GM23338 (cell line): ENCODE data around the gene NINJ1. TPM values are rescaled to one million over a fixed set of nuclear protein-coding genes. Genes with fewer than 3 reads are reported as not detected.

Source experiments
- ATAC-seq: fragments of 200-7000 bp; cut with Tn5 transposase; 3 replicates; pipeline ENCODE4 v1.9.1; 2020
- DNase-seq: peaks from one replicate; pipeline ENCODE4 v3.0.0-alpha.2; 2015; ENCODE audit warnings: low spot score
- H2AFZ ChIP-seq: fragments of 200-600 bp; sonication (generic); 2 replicates; pipeline ENCODE4 v1.8.0; 2016; ENCODE audit warnings: antibody characterized with exemption, mild to moderate bottlenecking, moderate library complexity
- H3F3A ChIP-seq: fragments of 200-600 bp; sonication (generic); replicated peaks from 2 replicates; pipeline ENCODE4 v1.8.0; 2017; ENCODE audit warnings: antibody characterized with exemption, mixed run types, low read depth
- H3K27ac ChIP-seq: fragments of 200-600 bp; sonication (generic); 2 replicates; pipeline ENCODE4 v1.6.1; 2016; ENCODE audit warnings: low read depth
- H3K27me3 ChIP-seq: fragments of 200-600 bp; sonication (generic); 2 replicates; pipeline ENCODE4 v1.8.0; 2016; ENCODE audit warnings: mild to moderate bottlenecking, mixed run types, moderate library complexity; ENCODE audit not compliant: insufficient read depth
- H3K36me3 ChIP-seq: fragments of 200-600 bp; sonication (generic); 2 replicates; pipeline ENCODE4 v1.8.0; 2016; ENCODE audit warnings: mild to moderate bottlenecking; ENCODE audit not compliant: insufficient read depth
- H3K4me1 ChIP-seq: fragments of 200-600 bp; sonication (generic); 2 replicates; pipeline ENCODE4 v1.8.0; 2016; ENCODE audit warnings: mild to moderate bottlenecking, moderate library complexity; ENCODE audit not compliant: insufficient read depth
- H3K4me2 ChIP-seq: fragments of 200-600 bp; sonication (generic); 2 replicates; pipeline ENCODE4 v1.7.1; 2017; ENCODE audit warnings: mixed run types
- H3K4me3 ChIP-seq: fragments of 200-600 bp; sonication (generic); 2 replicates; pipeline ENCODE4 v1.6.1; 2016; ENCODE audit warnings: mixed run types
- H3K79me2 ChIP-seq: fragments of 200-600 bp; sonication (generic); replicated peaks from 2 replicates; pipeline ENCODE4 v1.8.0; 2017; ENCODE audit warnings: mild to moderate bottlenecking; ENCODE audit not compliant: insufficient read depth
- H3K9me2 ChIP-seq: fragments of 200-600 bp; sonication (generic); 2 replicates; pipeline ENCODE4 v1.8.0; 2017; ENCODE audit not compliant: insufficient read depth
- H4K20me1 ChIP-seq: fragments of 200-600 bp; sonication (generic); replicated peaks from 2 replicates; pipeline ENCODE4 v1.8.0; 2017; ENCODE audit warnings: mild to moderate bottlenecking; ENCODE audit not compliant: insufficient read depth
- H3K27ac Mint-ChIP-seq: 2 replicates; pipeline ENCODE4 v1.8.0; 2020; ENCODE audit warnings: inconsistent platforms, mild to moderate bottlenecking, moderate library complexity, mixed read lengths
- H3K27me3 Mint-ChIP-seq: 3 replicates; pipeline ENCODE4 v1.8.0; 2022; ENCODE audit warnings: low read depth, mild to moderate bottlenecking, moderate library complexity, mixed read lengths, inconsistent platforms; ENCODE audit not compliant: insufficient read depth, poor library complexity
- H3K36me3 Mint-ChIP-seq: 3 replicates; pipeline ENCODE4 v1.8.0; 2021; ENCODE audit warnings: low read depth, mild to moderate bottlenecking, inconsistent platforms, moderate library complexity, mixed read lengths
- H3K4me1 Mint-ChIP-seq: 3 replicates; pipeline ENCODE4 v1.8.0; 2020; ENCODE audit warnings: mild to moderate bottlenecking, inconsistent platforms, mixed read lengths
- H3K4me3 Mint-ChIP-seq: 3 replicates; pipeline ENCODE4 v1.8.0; 2021; ENCODE audit warnings: moderate library complexity, mild to moderate bottlenecking, inconsistent platforms, mixed read lengths
- H3K9me3 Mint-ChIP-seq: 3 replicates; pipeline ENCODE4 v1.8.0; 2020; ENCODE audit warnings: moderate library complexity, mild to moderate bottlenecking, inconsistent platforms, mixed read lengths
- CREB1 ChIP-seq: fragments of 250-450 bp; sonication (Bioruptor Pico); IDR thresholded peaks from 2 replicates; pipeline ENCODE4 v1.5.0; 2020; ENCODE audit warnings: low read depth, mild to moderate bottlenecking, moderate library complexity
- EZH2 ChIP-seq: fragments of 200-600 bp; sonication (generic); IDR thresholded peaks from one replicate; pipeline ENCODE4 v1.8.0; 2017; ENCODE audit warnings: antibody characterized with exemption, mild to moderate bottlenecking, low read depth; ENCODE audit not compliant: unreplicated experiment
- EZH2phosphoT487 ChIP-seq: fragments of 200-600 bp; sonication (generic); IDR thresholded peaks from one replicate; pipeline ENCODE4 v1.8.1; 2018; ENCODE audit warnings: antibody characterized with exemption; ENCODE audit not compliant: unreplicated experiment
- JUNB ChIP-seq: IDR thresholded peaks from one replicate; pipeline ENCODE4 v1.6.1; 2016; ENCODE audit warnings: antibody characterized with exemption; ENCODE audit not compliant: unreplicated experiment
- NANOG ChIP-seq: IDR thresholded peaks from 2 replicates; pipeline ENCODE4 v1.6.1; 2016; ENCODE audit warnings: antibody characterized with exemption, borderline replicate concordance
- POLR2AphosphoS5 ChIP-seq: IDR thresholded peaks from 2 replicates; pipeline ENCODE4 v1.6.1; 2016; ENCODE audit warnings: antibody characterized with exemption, low read depth
- STAT1 ChIP-seq: IDR thresholded peaks from one replicate; pipeline ENCODE4 v1.6.1; 2016; ENCODE audit warnings: antibody characterized with exemption; ENCODE audit not compliant: unreplicated experiment
- ZNF114 ChIP-seq: fragments of 250-450 bp; sonication (Bioruptor Pico); IDR thresholded peaks from 2 replicates; pipeline ENCODE4 v1.5.0; 2020; ENCODE audit warnings: mild to moderate bottlenecking, moderate library complexity
- ZNF331 ChIP-seq: fragments of 250-450 bp; sonication (Bioruptor Pico); IDR thresholded peaks from 2 replicates; pipeline ENCODE4 v1.5.0; 2020; ENCODE audit warnings: low read depth, mild to moderate bottlenecking, moderate library complexity
- polyA plus RNA-seq: library from polyadenylated mRNA; unstranded; fragments of >200 nt; fragmentation: Nextera tagmentation; extraction: Ambion mirVana; gene quantifications from 2 replicates; pipeline ENCODE4 v1.2.1, GENCODE V29; 2016
- total RNA-seq: library from RNA; depleted of rRNA; stranded (reverse); fragments of >200 nt; shearing (Covaris generic); gene quantifications from 2 replicates; pipeline ENCODE4 v1.2.3, GENCODE V29; 2014
- TF ChIP-seq, protein P1 (sequence below), 2 experiments: fragments of 200-600 bp in 1 of 2; sonication (generic) in 1 of 2; conservative IDR thresholded peaks; 2 replicates each; pipeline versions ENCODE4 v1.5.1 to v1.6.1; 2016 to 2017; ENCODE audit warnings: antibody characterized with exemption in 2 of 2, low read depth in 2 of 2, mild to moderate bottlenecking in 2 of 2, moderate library complexity in 1 of 2
- TF ChIP-seq, protein P2 (sequence below): IDR thresholded peaks from 2 replicates; pipeline ENCODE4 v1.6.1; 2016; ENCODE audit warnings: antibody characterized with exemption
- TF ChIP-seq, protein P3 (sequence below): fragments of 250-450 bp; sonication (Bioruptor Pico); IDR thresholded peaks from 2 replicates; pipeline ENCODE4 v1.5.0; 2020; ENCODE audit warnings: mild to moderate bottlenecking, moderate library complexity
- TF ChIP-seq, protein P4 (sequence below): IDR thresholded peaks from one replicate; pipeline ENCODE4 v1.6.1; 2018; ENCODE audit warnings: antibody characterized with exemption; ENCODE audit not compliant: unreplicated experiment

Gene NINJ1
- total and polyA plus RNA-seq, 2 experiments from 2014 or later, result 36.3 to 39.7 TPM

DNA sequence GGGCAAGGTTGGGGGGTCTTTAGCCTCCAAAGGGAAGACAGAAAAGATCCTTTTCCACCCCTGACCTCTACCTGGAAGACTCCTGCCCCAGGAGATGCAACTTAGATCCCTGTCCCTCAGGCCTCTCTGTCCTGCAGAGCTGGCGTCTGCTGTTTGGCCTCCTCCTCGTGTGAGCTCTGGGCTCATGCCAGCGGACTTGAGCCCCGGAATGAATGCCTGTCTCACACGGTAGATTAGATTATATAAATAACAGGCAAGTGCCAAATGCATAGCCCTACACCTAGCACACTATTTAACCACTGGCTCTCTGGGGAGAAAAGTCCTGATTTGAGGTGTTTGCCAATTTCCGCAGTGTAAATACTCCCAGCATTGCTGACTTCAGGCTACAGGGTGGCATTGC lies 48.5 kb upstream of the NINJ1 start:
- TF ChIP-seq STAT1, result no peak
- TF ChIP-seq, protein P1, sequence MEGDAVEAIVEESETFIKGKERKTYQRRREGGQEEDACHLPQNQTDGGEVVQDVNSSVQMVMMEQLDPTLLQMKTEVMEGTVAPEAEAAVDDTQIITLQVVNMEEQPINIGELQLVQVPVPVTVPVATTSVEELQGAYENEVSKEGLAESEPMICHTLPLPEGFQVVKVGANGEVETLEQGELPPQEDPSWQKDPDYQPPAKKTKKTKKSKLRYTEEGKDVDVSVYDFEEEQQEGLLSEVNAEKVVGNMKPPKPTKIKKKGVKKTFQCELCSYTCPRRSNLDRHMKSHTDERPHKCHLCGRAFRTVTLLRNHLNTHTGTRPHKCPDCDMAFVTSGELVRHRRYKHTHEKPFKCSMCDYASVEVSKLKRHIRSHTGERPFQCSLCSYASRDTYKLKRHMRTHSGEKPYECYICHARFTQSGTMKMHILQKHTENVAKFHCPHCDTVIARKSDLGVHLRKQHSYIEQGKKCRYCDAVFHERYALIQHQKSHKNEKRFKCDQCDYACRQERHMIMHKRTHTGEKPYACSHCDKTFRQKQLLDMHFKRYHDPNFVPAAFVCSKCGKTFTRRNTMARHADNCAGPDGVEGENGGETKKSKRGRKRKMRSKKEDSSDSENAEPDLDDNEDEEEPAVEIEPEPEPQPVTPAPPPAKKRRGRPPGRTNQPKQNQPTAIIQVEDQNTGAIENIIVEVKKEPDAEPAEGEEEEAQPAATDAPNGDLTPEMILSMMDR (conservative IDR thresholded peaks at IDR 0.05; ENCODE audit: low read depth in 2 of 2), result no peak
- no peak for TF ChIP-seq ZNF114 (CRISPR knock-in tag)
- TF ChIP-seq ZNF331 (CRISPR knock-in tag), result no peak
- no peak for TF ChIP-seq EZH2phosphoT487
- TF ChIP-seq, protein P2, sequence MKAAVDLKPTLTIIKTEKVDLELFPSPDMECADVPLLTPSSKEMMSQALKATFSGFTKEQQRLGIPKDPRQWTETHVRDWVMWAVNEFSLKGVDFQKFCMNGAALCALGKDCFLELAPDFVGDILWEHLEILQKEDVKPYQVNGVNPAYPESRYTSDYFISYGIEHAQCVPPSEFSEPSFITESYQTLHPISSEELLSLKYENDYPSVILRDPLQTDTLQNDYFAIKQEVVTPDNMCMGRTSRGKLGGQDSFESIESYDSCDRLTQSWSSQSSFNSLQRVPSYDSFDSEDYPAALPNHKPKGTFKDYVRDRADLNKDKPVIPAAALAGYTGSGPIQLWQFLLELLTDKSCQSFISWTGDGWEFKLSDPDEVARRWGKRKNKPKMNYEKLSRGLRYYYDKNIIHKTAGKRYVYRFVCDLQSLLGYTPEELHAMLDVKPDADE, result no peak
- TF ChIP-seq, protein P3, sequence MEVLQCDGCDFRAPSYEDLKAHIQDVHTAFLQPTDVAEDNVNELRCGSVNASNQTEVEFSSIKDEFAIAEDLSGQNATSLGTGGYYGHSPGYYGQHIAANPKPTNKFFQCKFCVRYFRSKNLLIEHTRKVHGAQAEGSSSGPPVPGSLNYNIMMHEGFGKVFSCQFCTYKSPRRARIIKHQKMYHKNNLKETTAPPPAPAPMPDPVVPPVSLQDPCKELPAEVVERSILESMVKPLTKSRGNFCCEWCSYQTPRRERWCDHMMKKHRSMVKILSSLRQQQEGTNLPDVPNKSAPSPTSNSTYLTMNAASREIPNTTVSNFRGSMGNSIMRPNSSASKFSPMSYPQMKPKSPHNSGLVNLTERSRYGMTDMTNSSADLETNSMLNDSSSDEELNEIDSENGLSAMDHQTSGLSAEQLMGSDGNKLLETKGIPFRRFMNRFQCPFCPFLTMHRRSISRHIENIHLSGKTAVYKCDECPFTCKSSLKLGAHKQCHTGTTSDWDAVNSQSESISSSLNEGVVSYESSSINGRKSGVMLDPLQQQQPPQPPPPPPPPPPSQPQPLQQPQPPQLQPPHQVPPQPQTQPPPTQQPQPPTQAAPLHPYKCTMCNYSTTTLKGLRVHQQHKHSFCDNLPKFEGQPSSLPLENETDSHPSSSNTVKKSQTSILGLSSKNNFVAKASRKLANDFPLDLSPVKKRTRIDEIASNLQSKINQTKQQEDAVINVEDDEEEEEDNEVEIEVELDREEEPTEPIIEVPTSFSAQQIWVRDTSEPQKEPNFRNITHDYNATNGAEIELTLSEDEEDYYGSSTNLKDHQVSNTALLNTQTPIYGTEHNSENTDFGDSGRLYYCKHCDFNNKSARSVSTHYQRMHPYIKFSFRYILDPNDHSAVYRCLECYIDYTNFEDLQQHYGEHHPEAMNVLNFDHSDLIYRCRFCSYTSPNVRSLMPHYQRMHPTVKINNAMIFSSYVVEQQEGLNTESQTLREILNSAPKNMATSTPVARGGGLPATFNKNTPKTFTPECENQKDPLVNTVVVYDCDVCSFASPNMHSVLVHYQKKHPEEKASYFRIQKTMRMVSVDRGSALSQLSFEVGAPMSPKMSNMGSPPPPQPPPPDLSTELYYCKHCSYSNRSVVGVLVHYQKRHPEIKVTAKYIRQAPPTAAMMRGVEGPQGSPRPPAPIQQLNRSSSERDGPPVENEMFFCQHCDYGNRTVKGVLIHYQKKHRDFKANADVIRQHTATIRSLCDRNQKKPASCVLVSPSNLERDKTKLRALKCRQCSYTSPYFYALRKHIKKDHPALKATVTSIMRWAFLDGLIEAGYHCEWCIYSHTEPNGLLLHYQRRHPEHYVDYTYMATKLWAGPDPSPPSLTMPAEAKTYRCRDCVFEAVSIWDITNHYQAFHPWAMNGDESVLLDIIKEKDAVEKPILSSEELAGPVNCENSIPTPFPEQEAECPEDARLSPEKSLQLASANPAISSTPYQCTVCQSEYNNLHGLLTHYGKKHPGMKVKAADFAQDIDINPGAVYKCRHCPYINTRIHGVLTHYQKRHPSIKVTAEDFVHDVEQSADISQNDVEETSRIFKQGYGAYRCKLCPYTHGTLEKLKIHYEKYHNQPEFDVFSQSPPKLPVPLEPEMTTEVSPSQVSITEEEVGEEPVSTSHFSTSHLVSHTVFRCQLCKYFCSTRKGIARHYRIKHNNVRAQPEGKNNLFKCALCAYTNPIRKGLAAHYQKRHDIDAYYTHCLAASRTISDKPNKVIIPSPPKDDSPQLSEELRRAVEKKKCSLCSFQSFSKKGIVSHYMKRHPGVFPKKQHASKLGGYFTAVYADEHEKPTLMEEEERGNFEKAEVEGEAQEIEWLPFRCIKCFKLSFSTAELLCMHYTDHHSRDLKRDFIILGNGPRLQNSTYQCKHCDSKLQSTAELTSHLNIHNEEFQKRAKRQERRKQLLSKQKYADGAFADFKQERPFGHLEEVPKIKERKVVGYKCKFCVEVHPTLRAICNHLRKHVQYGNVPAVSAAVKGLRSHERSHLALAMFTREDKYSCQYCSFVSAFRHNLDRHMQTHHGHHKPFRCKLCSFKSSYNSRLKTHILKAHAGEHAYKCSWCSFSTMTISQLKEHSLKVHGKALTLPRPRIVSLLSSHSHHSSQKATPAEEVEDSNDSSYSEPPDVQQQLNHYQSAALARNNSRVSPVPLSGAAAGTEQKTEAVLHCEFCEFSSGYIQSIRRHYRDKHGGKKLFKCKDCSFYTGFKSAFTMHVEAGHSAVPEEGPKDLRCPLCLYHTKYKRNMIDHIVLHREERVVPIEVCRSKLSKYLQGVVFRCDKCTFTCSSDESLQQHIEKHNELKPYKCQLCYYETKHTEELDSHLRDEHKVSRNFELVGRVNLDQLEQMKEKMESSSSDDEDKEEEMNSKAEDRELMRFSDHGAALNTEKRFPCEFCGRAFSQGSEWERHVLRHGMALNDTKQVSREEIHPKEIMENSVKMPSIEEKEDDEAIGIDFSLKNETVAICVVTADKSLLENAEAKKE (CRISPR knock-in tag), result no peak
- no peak for TF ChIP-seq JUNB
- TF ChIP-seq CREB1 (CRISPR knock-in tag), result no peak
- no peak for TF ChIP-seq POLR2AphosphoS5
- no peak for TF ChIP-seq EZH2
- TF ChIP-seq, protein P4, sequence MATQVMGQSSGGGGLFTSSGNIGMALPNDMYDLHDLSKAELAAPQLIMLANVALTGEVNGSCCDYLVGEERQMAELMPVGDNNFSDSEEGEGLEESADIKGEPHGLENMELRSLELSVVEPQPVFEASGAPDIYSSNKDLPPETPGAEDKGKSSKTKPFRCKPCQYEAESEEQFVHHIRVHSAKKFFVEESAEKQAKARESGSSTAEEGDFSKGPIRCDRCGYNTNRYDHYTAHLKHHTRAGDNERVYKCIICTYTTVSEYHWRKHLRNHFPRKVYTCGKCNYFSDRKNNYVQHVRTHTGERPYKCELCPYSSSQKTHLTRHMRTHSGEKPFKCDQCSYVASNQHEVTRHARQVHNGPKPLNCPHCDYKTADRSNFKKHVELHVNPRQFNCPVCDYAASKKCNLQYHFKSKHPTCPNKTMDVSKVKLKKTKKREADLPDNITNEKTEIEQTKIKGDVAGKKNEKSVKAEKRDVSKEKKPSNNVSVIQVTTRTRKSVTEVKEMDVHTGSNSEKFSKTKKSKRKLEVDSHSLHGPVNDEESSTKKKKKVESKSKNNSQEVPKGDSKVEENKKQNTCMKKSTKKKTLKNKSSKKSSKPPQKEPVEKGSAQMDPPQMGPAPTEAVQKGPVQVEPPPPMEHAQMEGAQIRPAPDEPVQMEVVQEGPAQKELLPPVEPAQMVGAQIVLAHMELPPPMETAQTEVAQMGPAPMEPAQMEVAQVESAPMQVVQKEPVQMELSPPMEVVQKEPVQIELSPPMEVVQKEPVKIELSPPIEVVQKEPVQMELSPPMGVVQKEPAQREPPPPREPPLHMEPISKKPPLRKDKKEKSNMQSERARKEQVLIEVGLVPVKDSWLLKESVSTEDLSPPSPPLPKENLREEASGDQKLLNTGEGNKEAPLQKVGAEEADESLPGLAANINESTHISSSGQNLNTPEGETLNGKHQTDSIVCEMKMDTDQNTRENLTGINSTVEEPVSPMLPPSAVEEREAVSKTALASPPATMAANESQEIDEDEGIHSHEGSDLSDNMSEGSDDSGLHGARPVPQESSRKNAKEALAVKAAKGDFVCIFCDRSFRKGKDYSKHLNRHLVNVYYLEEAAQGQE, result no peak
- TF ChIP-seq NANOG, result no peak
- Histone ChIP-seq H3K27me3 (peaks cover 29% of the 10 kb centered on the region), H3K36me3 (no peaks in the 10 kb centered on the region), H3K4me2 (no peak overlapping the region), H3K4me1 (peaks cover 7% of the 10 kb centered on the region; the same call in 1 of the 2 replicates), H4K20me1 (peaks cover 5% of the 10 kb centered on the region; the same call in 1 of the 2 replicates), H3K27ac (no peak overlapping the region), H3F3A (no peaks in the 10 kb centered on the region), H3K79me2 (peaks cover 18% of the 10 kb centered on the region), H3K9me2 (no peaks in the 10 kb centered on the region), H2AFZ (no peak overlapping the region), H3K4me3 (no peak overlapping the region)
- ATAC-seq (no peak), DNase-seq (no peak)
- peaks cover 21% of the 10 kb centered on the region for H3K4me1 Mint-ChIP-seq
- H3K27me3 Mint-ChIP-seq, result peaks cover 23% of the 10 kb centered on the region
- no peak overlapping the region for H3K27ac Mint-ChIP-seq
- no peak overlapping the region for H3K4me3 Mint-ChIP-seq
- no peaks in the 10 kb centered on the region; the same call in 2 of the 3 replicates for H3K36me3 Mint-ChIP-seq
- no peaks in the 10 kb centered on the region; the same call in 2 of the 3 replicates for H3K9me3 Mint-ChIP-seq
